Mammary epithelial cell (primary cell): Measurements from ENCODE around the gene SSBP4.

Experiments used
- CTCF ChIP-seq, 2 donors: IDR thresholded peaks in 1 of 2; conservative IDR thresholded peaks in 1 of 2; 2 replicates each; pipeline ENCODE4 v1.5.1; 2011 to 2012; ENCODE audit warnings: inconsistent platforms in 2 of 2, low read length in 2 of 2, mild to moderate bottlenecking in 2 of 2, control low read depth in 1 of 2, low read depth in 1 of 2; ENCODE audit not compliant: insufficient read depth in 1 of 2; ENCODE audit errors: extremely low read depth in 1 of 2
- EZH2 ChIP-seq: IDR thresholded peaks from 2 replicates; pipeline ENCODE4 v1.6.1; 2012; ENCODE audit warnings: low read length, inconsistent platforms, borderline replicate concordance

- TF ChIP-seq CTCF (conservative IDR thresholded peaks at IDR 0.05 in 1 of 2, IDR thresholded peaks at IDR 0.05 in 1 of 2; ENCODE audit: extremely low read depth in 1 of 2, insufficient read depth in 1 of 2, low read depth in 1 of 2, low read length in 2 of 2) (no peak), EZH2 (no peak)
Measured at GRCh38 chr19:18424122-18424889, 5.1 kb downstream of the SSBP4 start.
